OCI-M1 (cell line): ENCODE measurements around the gene ZSCAN20.

Experiments
- DNase-seq: peaks from one replicate; lab custom pipeline; 2025; lab: John Stamatoyannopoulos, UW

Gene ZSCAN20

GRCh38 chr1:33535334-33535733 is 62.9 kb downstream of the ZSCAN20 start:
- DNase-seq = no peak

GRCh38 chr1:33537885-33538284 is 65.4 kb downstream of the ZSCAN20 start:
- no peak for DNase-seq

GRCh38 chr1:33541966-33542365 is 69.5 kb downstream of the ZSCAN20 start:
- DNase-seq = no peak
